Endometrium (tissue), 2 donors: ENCODE measurements around the gene CD79A.

Source experiments
- FAIRE-seq: peaks from 2 replicates; lab custom pipeline; 2012; peaks lifted over from hg19 to GRCh38; lab: Jason Lieb, UNC
- donor health status: control.
- donor health status: control.

Gene CD79A

GRCh38 chr19:41883821-41884733 is 7.0 kb downstream of the CD79A start:
- peak; percentile 88 for FAIRE-seq

GRCh38 chr19:41886761-41887710 is 10.0 kb downstream of the CD79A start:
- no peak for FAIRE-seq

DNA sequence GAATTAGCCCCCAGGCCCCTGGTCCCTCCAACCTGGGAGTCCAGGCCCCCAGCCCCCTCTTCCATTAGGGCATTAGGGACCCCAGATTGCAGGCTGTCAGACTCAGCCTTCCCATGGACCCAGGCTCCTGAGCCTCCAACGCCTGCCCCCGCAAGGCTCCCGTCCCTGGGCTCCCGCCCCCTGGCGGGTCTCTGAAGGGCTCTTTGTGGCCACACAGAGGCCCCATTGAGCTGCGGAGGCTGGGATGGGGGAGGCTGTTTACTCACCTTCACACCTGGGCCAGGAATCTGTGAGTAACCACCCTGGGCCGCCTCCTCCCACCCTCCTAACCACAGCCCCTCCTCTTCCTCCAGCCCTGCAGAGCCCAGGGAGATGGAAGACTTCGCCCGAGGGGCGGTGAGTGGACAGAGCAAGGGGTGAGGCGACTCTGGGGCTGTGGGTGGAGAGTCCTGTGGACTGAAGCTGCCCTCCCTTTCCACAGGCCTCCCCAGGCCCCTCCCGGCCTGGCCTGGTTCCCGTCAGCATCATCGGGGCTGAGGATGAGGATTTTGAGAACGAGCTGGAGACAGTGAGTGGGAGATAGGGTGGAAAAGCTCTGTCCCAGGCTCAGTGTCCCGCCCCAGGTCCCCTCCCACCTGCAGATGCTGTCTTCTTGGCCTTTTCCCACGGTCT is 10.8 kb downstream of the CD79A start:
- no peak for FAIRE-seq

DNA sequence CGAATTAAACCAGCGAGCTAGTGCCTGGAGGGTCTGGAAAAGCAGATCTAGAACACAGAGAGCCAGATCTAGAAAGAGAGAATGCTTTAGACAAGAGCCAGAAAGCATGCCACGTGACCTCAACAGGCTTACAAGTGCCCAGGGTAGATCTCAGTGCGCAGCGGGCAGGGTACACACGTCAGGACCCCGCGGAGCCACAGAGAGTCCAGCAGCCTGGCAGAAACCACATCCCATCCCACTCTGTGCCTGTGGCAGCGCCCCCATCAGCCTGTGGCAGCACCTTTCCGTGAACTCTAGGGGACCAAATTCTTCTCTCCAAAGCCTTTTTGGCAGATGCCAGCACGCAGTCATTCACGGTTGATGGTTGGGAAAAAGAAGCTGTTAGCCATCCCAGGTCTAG is 11.8 kb downstream of the CD79A start:
- FAIRE-seq: no peak

- no peak for FAIRE-seq
Measured at GRCh38 chr19:41889896-41890295, 12.8 kb downstream of the CD79A start.

- no peak for FAIRE-seq
Measured at GRCh38 chr19:41890936-41891335, 13.9 kb downstream of the CD79A start.

DNA sequence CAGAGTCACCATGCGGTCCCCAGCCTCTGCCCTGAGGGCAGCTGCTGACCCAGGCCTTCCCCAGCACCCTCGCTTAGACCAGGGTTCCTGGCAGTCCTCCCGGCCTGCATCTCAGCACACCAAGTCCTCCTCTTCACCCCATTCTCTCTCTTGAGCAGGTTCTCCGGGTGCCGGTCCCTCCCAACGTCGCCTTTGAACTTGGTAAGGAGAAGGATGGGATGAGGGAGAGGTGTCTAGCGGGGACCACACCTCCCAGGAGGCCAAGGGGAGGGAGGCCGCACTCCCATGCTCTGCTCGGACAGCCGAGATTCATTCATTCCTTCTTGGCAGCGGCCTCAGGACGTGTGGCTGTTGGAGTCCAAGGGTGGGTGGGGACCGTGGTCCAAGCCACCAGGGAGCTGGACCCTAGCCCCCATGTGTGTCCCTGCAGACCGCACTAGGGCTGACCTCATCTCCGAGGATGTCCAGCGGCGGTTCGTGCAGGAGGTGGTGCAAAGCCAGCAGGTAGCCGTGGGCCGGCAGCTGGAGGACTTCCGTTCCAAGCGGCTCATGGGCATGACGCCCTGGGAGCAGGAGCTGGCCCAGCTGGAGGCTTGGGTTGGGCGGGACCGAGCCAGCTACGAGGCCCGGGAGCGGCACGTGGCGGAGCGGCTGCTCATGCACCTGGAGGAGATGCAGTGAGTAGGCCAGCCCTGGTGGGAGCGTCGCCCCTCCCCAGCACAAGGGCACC is 15.3 kb downstream of the CD79A start:
- no peak for FAIRE-seq

DNA sequence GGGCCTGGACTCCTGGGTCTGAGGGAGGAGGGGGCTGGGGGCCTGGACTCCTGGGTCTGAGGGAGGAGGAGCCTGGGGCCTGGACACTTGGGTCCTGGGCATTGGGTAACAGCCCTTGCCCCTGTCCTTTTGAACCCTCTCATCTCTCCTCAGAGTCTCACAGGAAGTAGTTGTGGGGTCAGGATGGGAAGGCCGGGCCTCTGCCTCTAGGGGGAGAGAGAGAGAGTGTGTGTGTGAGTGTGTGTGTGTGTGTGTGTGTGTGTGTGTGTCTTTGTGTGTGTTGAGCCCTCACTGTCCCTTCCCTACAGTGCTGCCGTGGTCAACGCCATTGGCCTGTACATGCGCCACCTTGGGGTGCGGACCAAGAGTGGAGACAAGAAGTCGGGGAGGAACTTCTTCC is 16.8 kb downstream of the CD79A start:
- FAIRE-seq: no peak

DNA sequence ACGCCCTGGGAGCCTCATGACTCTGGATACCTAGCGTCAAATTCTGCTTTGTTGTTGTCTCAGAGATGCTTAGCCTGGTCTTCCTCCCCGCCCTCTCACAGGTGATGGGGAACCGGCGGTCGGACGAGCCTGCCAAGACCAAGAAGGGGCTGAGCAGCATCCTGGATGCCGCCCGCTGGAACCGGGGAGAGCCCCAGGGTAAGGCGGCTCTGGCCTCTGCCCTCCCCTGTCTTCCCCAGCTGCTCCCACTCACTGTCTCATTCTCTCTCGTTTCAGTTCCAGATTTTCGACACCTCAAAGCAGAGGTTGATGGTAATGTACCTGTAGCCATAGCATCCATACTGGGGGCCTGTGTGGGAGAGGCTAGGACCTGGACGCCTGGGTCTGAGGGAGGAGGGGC is 17.3 kb downstream of the CD79A start:
- no peak for FAIRE-seq

GRCh38 chr19:41895745-41896580 is 18.9 kb downstream of the CD79A start:
- FAIRE-seq: no peak

- FAIRE-seq: no peak
Measured at GRCh38 chr19:41896581-41896942, 19.5 kb downstream of the CD79A start.

DNA sequence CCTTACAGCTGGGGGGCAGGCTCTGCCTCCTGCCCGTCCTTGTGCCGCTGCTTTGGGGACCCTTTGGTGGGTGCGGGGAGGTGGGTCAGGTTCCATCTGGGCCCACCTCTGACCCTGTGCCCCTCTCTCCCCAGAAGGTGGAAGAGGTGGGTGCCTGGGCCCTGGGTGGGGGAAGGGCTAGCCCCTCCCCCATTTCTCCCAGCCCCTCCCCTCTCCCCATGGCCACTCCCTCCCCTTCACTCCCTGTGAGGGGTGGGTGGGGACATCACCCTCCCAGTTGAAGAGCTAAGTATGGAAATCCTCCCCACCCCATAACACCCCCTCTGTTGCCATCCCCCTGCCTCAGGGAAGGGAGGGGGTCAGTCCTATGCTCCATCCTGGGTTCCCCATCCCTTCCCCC is 20.1 kb downstream of the CD79A start:
- no peak for FAIRE-seq

DNA sequence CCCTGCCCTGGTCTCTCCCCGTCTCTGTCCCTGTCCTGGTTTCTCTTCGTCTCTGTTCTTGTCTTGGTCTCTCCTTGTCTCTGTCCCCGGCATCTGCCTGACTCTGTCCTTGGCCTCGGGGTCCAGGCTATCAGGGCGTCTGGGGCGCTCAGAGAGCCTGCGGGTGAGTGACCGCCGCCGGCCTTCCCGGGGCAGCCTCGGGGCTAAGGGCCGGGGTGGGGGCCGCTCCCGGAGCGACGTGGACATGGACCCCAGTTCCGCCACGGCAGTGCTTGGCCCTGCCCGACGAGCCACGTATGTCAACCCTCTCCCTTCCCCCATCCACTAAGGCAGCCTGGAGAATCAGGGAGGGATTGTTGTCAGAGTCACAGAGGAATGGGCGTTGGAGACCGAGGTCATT is 20.7 kb downstream of the CD79A start:
- no peak for FAIRE-seq

DNA sequence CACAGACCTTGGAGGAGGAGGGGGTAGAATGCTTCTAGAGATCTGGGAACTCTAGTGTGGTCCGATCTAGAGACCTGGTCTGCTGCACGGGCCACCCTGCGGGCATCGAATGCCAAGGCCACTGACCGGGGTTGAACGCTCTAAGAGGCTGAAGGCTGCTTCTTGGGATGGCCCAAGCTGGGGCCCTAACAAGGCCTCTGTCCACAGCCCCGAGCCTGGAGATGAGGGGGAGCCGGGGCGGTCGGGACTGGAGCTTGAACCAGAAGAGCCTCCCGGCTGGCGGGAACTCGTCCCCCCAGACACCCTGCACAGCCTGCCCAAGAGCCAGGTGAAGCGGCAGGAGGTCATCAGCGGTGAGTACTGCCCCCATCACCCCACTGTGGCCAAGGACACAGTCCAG is 21.2 kb downstream of the CD79A start:
- FAIRE-seq: no peak

- FAIRE-seq: no peak
Measured at GRCh38 chr19:41901707-41902360, 24.8 kb downstream of the CD79A start.

DNA sequence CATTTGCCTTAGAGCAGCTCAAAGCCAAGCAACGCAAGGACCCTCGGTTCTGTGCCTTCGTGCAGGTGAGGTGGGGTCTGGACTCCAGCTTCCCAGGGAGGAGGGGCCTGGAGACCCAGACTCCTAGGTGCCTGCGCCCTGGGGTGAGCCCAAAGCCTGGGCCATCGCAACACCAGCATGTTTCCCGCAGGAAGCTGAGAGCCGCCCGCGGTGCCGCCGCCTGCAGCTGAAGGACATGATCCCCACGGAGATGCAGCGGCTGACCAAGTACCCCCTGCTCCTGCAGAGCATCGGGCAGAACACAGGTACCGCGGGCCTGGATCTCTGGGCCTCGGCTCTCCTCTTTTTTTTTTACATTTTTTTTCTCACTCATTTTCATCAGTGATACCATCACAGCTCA is 25.5 kb downstream of the CD79A start:
- no peak for FAIRE-seq

GRCh38 chr19:41903193-41903953 is 26.3 kb downstream of the CD79A start:
- no peak for FAIRE-seq

GRCh38 chr19:41904118-41904870 is 27.2 kb downstream of the CD79A start:
- FAIRE-seq: no peak
